HG03575 (cell line): ENCODE results near the gene ZFP28.

Experiments
- ATAC-seq: cut with Tn5 transposase; IDR thresholded peaks from one replicate; pipeline ENCODE4 v1.9.1; 2021; ENCODE audit not compliant: unreplicated experiment, insufficient number of reproducible peaks, low FRiP score; ENCODE audit errors: extremely low read depth

ZFP28 gene

GRCh38 chr19:56538761-56539263 lies at the start of gene ZFP28:
Gene ZFP28 (plus strand): TSS chr19:56538948. CDS start chr19:56539019, 71 bp downstream.
- no peak for ATAC-seq

GRCh38 chr19:56491399-56491798 lies 47.3 kb upstream of the ZFP28 start:
- no peak for ATAC-seq

GRCh38 chr19:56504581-56504980 lies 34.2 kb upstream of the ZFP28 start:
- no peak for ATAC-seq

GRCh38 chr19:56507446-56508289 lies 31.1 kb upstream of the ZFP28 start, which contains the start of gene ZNF471:
Gene ZNF471 (plus strand): TSS chr19:56507855. CDS start chr19:56511572, 3,717 bp downstream.
- ATAC-seq: no peak

- ATAC-seq: no peak
These were observed 30.4 kb upstream of the ZFP28 start for GRCh38 chr19:56508290-56508778.

- ATAC-seq: no peak
These were observed 13.4 kb upstream of the ZFP28 start for GRCh38 chr19:56525214-56525860.

GRCh38 chr19:56537442-56537841 lies 1.3 kb upstream of the ZFP28 start:
- ATAC-seq: no peak

- ATAC-seq: no peak
These were observed 441 bp upstream of the ZFP28 start for GRCh38 chr19:56538254-56538760.

GRCh38 chr19:56543776-56544175 lies 5.0 kb downstream of the ZFP28 start:
- ATAC-seq: no peak

- ATAC-seq: no peak
These were observed 8.8 kb downstream of the ZFP28 start for GRCh38 chr19:56547535-56547934.

GRCh38 chr19:56554272-56554869 lies 15.6 kb downstream of the ZFP28 start:
- no peak for ATAC-seq

GRCh38 chr19:56562766-56563165 lies 24.0 kb downstream of the ZFP28 start:
- no peak for ATAC-seq

GRCh38 chr19:56566904-56567273 lies 28.1 kb downstream of the ZFP28 start:
- no peak for ATAC-seq

GRCh38 chr19:56567274-56568120 lies 28.7 kb downstream of the ZFP28 start, which contains the start of gene ZNF470:
Gene ZNF470 (plus strand): TSS chr19:56567468. CDS start chr19:56570312, 2,844 bp downstream.
- ATAC-seq: no peak

GRCh38 chr19:56572589-56572988 lies 33.8 kb downstream of the ZFP28 start:
- ATAC-seq: no peak

- ATAC-seq: no peak
These were observed 35.2 kb downstream of the ZFP28 start for GRCh38 chr19:56573914-56574313.

GRCh38 chr19:56577719-56578602 lies 39.2 kb downstream of the ZFP28 start:
- no peak for ATAC-seq

- ATAC-seq: no peak
These were observed 55.7 kb downstream of the ZFP28 start for GRCh38 chr19:56594446-56594782.
